ENCODE measurements around the gene HTR4.

DNA sequence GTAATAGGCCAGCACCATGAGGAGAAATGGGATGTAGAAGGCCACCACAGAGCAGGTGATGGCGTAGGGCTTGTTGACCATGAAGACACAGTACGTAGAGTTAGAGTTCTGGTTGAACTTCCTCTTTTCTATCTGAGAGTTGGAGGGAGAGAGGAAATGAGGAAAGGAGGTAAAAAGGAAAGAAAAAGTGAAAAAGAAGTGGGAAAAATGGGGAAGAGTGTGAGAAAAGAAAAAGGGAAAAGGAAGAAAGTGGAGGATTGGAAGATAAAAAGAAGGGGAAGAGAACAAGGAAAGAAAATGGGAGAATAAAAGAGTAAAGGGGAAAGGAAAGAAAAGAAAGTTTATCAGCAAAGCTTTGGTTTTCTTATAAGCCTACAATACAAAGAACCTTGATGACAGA is 144.4 kb downstream of the HTR4 start:
- TF ChIP-seq, protein P1, sequence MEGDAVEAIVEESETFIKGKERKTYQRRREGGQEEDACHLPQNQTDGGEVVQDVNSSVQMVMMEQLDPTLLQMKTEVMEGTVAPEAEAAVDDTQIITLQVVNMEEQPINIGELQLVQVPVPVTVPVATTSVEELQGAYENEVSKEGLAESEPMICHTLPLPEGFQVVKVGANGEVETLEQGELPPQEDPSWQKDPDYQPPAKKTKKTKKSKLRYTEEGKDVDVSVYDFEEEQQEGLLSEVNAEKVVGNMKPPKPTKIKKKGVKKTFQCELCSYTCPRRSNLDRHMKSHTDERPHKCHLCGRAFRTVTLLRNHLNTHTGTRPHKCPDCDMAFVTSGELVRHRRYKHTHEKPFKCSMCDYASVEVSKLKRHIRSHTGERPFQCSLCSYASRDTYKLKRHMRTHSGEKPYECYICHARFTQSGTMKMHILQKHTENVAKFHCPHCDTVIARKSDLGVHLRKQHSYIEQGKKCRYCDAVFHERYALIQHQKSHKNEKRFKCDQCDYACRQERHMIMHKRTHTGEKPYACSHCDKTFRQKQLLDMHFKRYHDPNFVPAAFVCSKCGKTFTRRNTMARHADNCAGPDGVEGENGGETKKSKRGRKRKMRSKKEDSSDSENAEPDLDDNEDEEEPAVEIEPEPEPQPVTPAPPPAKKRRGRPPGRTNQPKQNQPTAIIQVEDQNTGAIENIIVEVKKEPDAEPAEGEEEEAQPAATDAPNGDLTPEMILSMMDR (IDR thresholded peaks at IDR 0.05; ENCODE audit: poor library complexity, severe bottlenecking): no peak
- no peak for TF ChIP-seq POLR2AphosphoS5 (IDR thresholded peaks at IDR 0.05)
- TF ChIP-seq EP300 (conservative IDR thresholded peaks at IDR 0.05; ENCODE audit: poor library complexity, severe bottlenecking): no peak
- no peak for TF ChIP-seq RAD21 (conservative IDR thresholded peaks at IDR 0.05)
- TF ChIP-seq SMC3 (conservative IDR thresholded peaks at IDR 0.05; ENCODE audit: poor library complexity): no peak

Data from neural cell (in vitro differentiated cells).